Measurements from ENCODE around the gene TBC1D9. TPM values are rescaled to one million over a fixed set of nuclear protein-coding genes. Genes with fewer than 3 reads are reported as not detected.

TBC1D9 gene
- total RNA-seq, 1 experiment from 2014 or later: 9.5 TPM

DNA sequence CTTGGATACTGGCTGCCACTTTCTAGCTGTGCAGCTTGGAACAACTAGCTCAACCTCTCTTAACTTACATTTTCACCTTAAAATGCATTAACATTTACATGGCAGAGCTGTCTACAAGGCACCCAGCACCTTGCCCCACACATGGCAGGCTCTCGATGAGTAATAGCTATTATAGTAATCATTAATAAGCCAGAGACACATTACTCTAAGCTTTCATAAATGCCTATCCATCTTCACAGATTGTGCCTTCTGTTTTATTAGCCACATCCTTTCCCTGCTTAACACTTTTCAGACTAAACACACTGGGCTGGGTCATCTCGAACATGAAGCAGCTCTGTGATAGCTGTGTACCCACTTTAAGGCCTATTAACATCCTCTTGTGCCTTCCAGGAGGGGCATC lies 103.6 kb downstream of the TBC1D9 start:
- H3K9ac ChIP-seq (ENCODE audit: low read length): no peak overlapping the region
- H2AFZ ChIP-seq (ENCODE audit: low read depth, low read length, poor library complexity, severe bottlenecking): no peak overlapping the region
- no peak overlapping the region for H3K4me2 ChIP-seq (ENCODE audit: low read length)
- ChIA-PET POLR2A (no interaction called here), CTCF (no interaction called here), RAD21 (ENCODE audit: low non-redundant PET in 1 of 2, low total read pairs in 2 of 2, uncharacterized antibody in 2 of 2, unreplicated experiment in 2 of 2) (no interaction called here)
- H3K36me3 ChIP-seq (ENCODE audit: control insufficient read depth in 1 of 2, insufficient read depth in 2 of 2, low read length in 2 of 2): no peaks in the 10 kb centered on the region
- intact Hi-C loops (cut with micrococcal nuclease): no loop called here
- no TSS peak for BruUV-seq (replicated peaks)
- TF ChIP-seq EZH2 (IDR thresholded peaks at IDR 0.05) (no peak), EZH2phosphoT487 (IDR thresholded peaks at IDR 0.05; ENCODE audit: borderline replicate concordance) (no peak)
- TF ChIP-seq, protein P1, sequence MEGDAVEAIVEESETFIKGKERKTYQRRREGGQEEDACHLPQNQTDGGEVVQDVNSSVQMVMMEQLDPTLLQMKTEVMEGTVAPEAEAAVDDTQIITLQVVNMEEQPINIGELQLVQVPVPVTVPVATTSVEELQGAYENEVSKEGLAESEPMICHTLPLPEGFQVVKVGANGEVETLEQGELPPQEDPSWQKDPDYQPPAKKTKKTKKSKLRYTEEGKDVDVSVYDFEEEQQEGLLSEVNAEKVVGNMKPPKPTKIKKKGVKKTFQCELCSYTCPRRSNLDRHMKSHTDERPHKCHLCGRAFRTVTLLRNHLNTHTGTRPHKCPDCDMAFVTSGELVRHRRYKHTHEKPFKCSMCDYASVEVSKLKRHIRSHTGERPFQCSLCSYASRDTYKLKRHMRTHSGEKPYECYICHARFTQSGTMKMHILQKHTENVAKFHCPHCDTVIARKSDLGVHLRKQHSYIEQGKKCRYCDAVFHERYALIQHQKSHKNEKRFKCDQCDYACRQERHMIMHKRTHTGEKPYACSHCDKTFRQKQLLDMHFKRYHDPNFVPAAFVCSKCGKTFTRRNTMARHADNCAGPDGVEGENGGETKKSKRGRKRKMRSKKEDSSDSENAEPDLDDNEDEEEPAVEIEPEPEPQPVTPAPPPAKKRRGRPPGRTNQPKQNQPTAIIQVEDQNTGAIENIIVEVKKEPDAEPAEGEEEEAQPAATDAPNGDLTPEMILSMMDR (IDR thresholded peaks at IDR 0.05 in 2 of 3, conservative IDR thresholded peaks at IDR 0.05 in 1 of 3; ENCODE audit: borderline replicate concordance in 1 of 3, insufficient read depth in 1 of 3, low read depth in 2 of 3, low read length in 2 of 3): no peak
- DNase-seq (ENCODE audit: low read depth, low spot score) (no peak), ATAC-seq (no peak)
- H3K27ac ChIP-seq (ENCODE audit: low read depth, low read length): no peak overlapping the region
- H3K4me1 ChIP-seq (ENCODE audit: control insufficient read depth in 1 of 2, insufficient read depth in 2 of 2, low read length in 2 of 2): no peaks in the 10 kb centered on the region
- H3K4me3 ChIP-seq (replicated peaks in 1 of 2; ENCODE audit: low read depth in 1 of 2, low read length in 2 of 2): no peak overlapping the region
- H3K79me2 ChIP-seq (ENCODE audit: insufficient read depth, low read length): no peaks in the 10 kb centered on the region
- no peaks in the 10 kb centered on the region for H3K27me3 ChIP-seq (ENCODE audit: insufficient read depth, low read length)
- H3K9me3 ChIP-seq (ENCODE audit: control insufficient read depth in 1 of 2, insufficient read depth in 1 of 2, low read depth in 1 of 2, low read length in 2 of 2): no peaks in the 10 kb centered on the region
- H3K9me2 ChIP-seq (ENCODE audit: insufficient read depth): no peaks in the 10 kb centered on the region
- no peaks in the 10 kb centered on the region for H4K20me1 ChIP-seq (ENCODE audit: insufficient read depth)

DNA sequence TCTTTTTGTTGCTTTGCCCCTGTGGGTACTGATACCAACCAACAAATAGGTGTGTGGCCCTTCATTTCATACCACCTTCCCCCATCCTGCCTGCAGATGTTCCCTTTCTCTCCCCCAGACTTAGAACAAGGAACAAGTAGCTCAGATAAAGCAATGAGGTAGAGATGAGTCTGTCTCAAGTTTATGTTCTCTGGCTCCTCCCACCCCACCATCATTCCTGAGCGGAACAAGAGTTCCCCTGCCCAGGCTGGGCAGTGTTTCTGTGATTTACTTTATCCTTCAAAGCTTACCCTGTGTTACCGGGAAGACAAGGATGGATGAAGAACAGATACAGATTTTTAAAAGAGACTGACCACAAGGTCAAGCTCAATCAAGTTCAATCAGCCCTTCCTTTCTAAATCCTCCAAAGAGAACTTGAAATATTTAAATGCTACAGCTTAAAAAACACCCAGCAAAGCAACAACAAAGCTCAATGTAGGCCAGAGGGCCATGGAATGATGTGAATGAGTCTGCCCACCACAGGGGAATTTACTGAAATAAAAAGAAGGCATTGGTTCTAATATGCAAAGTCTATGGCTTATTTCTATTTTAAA lies 107.4 kb downstream of the TBC1D9 start:
- no peaks in the 10 kb centered on the region for H3K79me2 ChIP-seq (ENCODE audit: insufficient read depth, low read length)
- no peaks in the 10 kb centered on the region for H3K27me3 ChIP-seq (ENCODE audit: insufficient read depth, low read length)
- H3K4me3 ChIP-seq (replicated peaks in 1 of 2; ENCODE audit: low read depth in 1 of 2, low read length in 2 of 2): no peak overlapping the region
- H3K27ac ChIP-seq (ENCODE audit: low read depth, low read length): no peak overlapping the region
- ChIA-PET RAD21 (ENCODE audit: low non-redundant PET in 1 of 2, low total read pairs in 2 of 2, uncharacterized antibody in 2 of 2, unreplicated experiment in 2 of 2) (no interaction called here), POLR2A (no interaction called here), CTCF (no interaction called here)
- H4K20me1 ChIP-seq (ENCODE audit: insufficient read depth): no peaks in the 10 kb centered on the region
- DNase-seq (ENCODE audit: low read depth, low spot score): no peak
- H3K36me3 ChIP-seq (ENCODE audit: control insufficient read depth in 1 of 2, insufficient read depth in 2 of 2, low read length in 2 of 2): no peaks in the 10 kb centered on the region
- no peaks in the 10 kb centered on the region for H3K9me3 ChIP-seq (ENCODE audit: control insufficient read depth in 1 of 2, insufficient read depth in 1 of 2, low read depth in 1 of 2, low read length in 2 of 2)
- no peak for ATAC-seq
- H3K4me2 ChIP-seq (ENCODE audit: low read length): no peak overlapping the region
- H2AFZ ChIP-seq (ENCODE audit: low read depth, low read length, poor library complexity, severe bottlenecking): no peak overlapping the region
- intact Hi-C loops (cut with micrococcal nuclease): no loop called here
- BruUV-seq (replicated peaks): no TSS peak
- no peak overlapping the region for H3K9ac ChIP-seq (ENCODE audit: low read length)
- no peaks in the 10 kb centered on the region for H3K4me1 ChIP-seq (ENCODE audit: control insufficient read depth in 1 of 2, insufficient read depth in 2 of 2, low read length in 2 of 2)
- H3K9me2 ChIP-seq (ENCODE audit: insufficient read depth): no peaks in the 10 kb centered on the region
- no peak for TF ChIP-seq EGR1 (IDR thresholded peaks at IDR 0.05; ENCODE audit: low read depth)
- TF ChIP-seq, protein P1 (IDR thresholded peaks at IDR 0.05 in 2 of 3, conservative IDR thresholded peaks at IDR 0.05 in 1 of 3; ENCODE audit: borderline replicate concordance in 1 of 3, insufficient read depth in 1 of 3, low read depth in 2 of 3, low read length in 2 of 3): no peak
